CD4-positive, alpha-beta memory T cell (primary cell): ENCODE measurements around the gene TRIM72. TPM values are rescaled to one million over a fixed set of nuclear protein-coding genes. Genes with fewer than 3 reads are reported as not detected.

ENCODE experiments used
- CTCF ChIA-PET: fragments of 350-600 bp; sonication (Branson Sonifier 250); formaldehyde crosslinking; loops from one replicate; lab custom pipeline; 2021; ENCODE audit warnings: inconsistent platforms; ENCODE audit not compliant: partially characterized antibody; lab: Charles Lee
- POLR2A ChIA-PET: fragments of 350-600 bp; sonication (Branson Sonifier 250); formaldehyde crosslinking; loops from one replicate; lab custom pipeline; 2021; ENCODE audit not compliant: partially characterized antibody; lab: Charles Lee
- DNase-seq, 5 donors: peaks; one replicate each; pipeline versions ENCODE4 v3.0.0 to v3.0.0-alpha.2; 2020 to 2022; ENCODE audit warnings: mixed read lengths in 1 of 5
- H3K27ac ChIP-seq: one replicate; pipeline ENCODE4 v1.7.0; 2013; ENCODE audit warnings: low read depth, low read length
- H3K27me3 ChIP-seq: 2 replicates; pipeline ENCODE4 v1.7.0; 2013; ENCODE audit warnings: mild to moderate bottlenecking, low read length, moderate library complexity; ENCODE audit not compliant: insufficient read depth
- H3K36me3 ChIP-seq: 2 replicates; pipeline ENCODE4 v1.7.0; 2013; ENCODE audit warnings: mild to moderate bottlenecking, low read length, moderate library complexity; ENCODE audit not compliant: insufficient read depth
- H3K4me1 ChIP-seq: 2 replicates; pipeline ENCODE4 v1.7.0; 2013; ENCODE audit warnings: mild to moderate bottlenecking, low read length, moderate library complexity; ENCODE audit not compliant: insufficient read depth
- H3K4me3 ChIP-seq, 2 donors: one replicate each; pipeline ENCODE4 v1.7.0; 2013; ENCODE audit warnings: low read length in 2 of 2, mild to moderate bottlenecking in 1 of 2
- H3K9me3 ChIP-seq, 2 donors: one replicate each; pipeline ENCODE4 v1.7.0; 2013; ENCODE audit warnings: low read length in 2 of 2, control low read depth in 1 of 2; ENCODE audit not compliant: control insufficient read depth in 1 of 2
- H3K27ac Mint-ChIP-seq, 7 donors: one replicate each; pipeline ENCODE4 v1.8.0; 2020 to 2021; ENCODE audit warnings: mixed read lengths in 7 of 7, mild to moderate bottlenecking in 6 of 7, inconsistent platforms in 3 of 7, moderate library complexity in 3 of 7
- H3K27me3 Mint-ChIP-seq, 2 donors: one replicate each; pipeline ENCODE4 v1.8.0; 2020 to 2021; ENCODE audit warnings: mixed read lengths in 2 of 2
- H3K36me3 Mint-ChIP-seq, 2 donors: one replicate each; pipeline ENCODE4 v1.8.0; 2020 to 2021; ENCODE audit warnings: mixed read lengths in 2 of 2, inconsistent platforms in 1 of 2, mild to moderate bottlenecking in 1 of 2
- H3K4me1 Mint-ChIP-seq, 4 donors: one replicate each; pipeline ENCODE4 v1.8.0; 2020 to 2021; ENCODE audit warnings: mixed read lengths in 4 of 4, mild to moderate bottlenecking in 1 of 4
- H3K4me3 Mint-ChIP-seq, 8 donors: one replicate each; pipeline ENCODE4 v1.8.0; 2020 to 2021; ENCODE audit warnings: mixed read lengths in 8 of 8, mild to moderate bottlenecking in 7 of 8, moderate library complexity in 6 of 8, inconsistent platforms in 3 of 8
- H3K9me3 Mint-ChIP-seq, 8 donors: one replicate each; pipeline ENCODE4 v1.8.0; 2020 to 2021; ENCODE audit warnings: mixed read lengths in 8 of 8, mild to moderate bottlenecking in 5 of 8, inconsistent platforms in 3 of 8, moderate library complexity in 1 of 8
- intact Hi-C: fragments of 100-400 bp; cut with micrococcal nuclease; formaldehyde crosslinking; loops from one replicate; pipeline ENCODE4 v1.15.1; 2023
- polyA plus RNA-seq, 2 donors: library from polyadenylated mRNA; unstranded; fragments of 300-500 nt; fragmentation: Illumina TruSeq; gene quantifications; one replicate each; pipeline ENCODE4 v1.2.3, GENCODE V29; 2021
- total RNA-seq, 2 experiments: library from RNA; stranded (reverse); gene quantifications; one replicate each; pipeline ENCODE4 v1.2.3, GENCODE V29; 2021

Gene TRIM72
- total and polyA plus RNA-seq, 4 experiments from 2014 or later: not detected

- CTCF ChIA-PET: interaction anchor here (1.2 to 1.8 kb wide), 2 partner anchors 19 to 37 kb away, joined by 3 to 12 read pairs; no protein-coding TSS in a partner anchor
- Histone ChIP-seq H3K36me3 (peaks cover 28% of the 10 kb centered on the region), H3K9me3 (no peaks in the 10 kb centered on the region), H3K27ac (peak within 1 kb of the TSS; percentile 89), H3K27me3 (no peaks in the 10 kb centered on the region), H3K4me3 (peak within 1 kb of the TSS; percentile 96 to 97), H3K4me1 (peaks cover 66% of the 10 kb centered on the region)
- intact Hi-C loops: loop anchor here (1.0 to 5.0 kb wide), 6 partner anchors 23 to 147 kb away; partner anchors contain the start of genes KAT8, PYCARD, STX4 and VKORC1
- Mint-ChIP-seq H3K27ac (peak within 1 kb of the TSS; percentile 95 to 100 (median 99)), H3K9me3 (peaks cover 0 to 14% (median 0%) of the 10 kb centered on the region in 8 donors), H3K4me3 (peak within 1 kb of the TSS; percentile 97 to 99 (median 98)), H3K27me3 (no peaks in the 10 kb centered on the region), H3K4me1 (peaks cover 41 to 77% (median 54%) of the 10 kb centered on the region in 4 donors), H3K36me3 (peaks cover 32 to 52% of the 10 kb centered on the region in 2 donors)
- DNase-seq: peak; percentile 89 to 95 (median 94)
- POLR2A ChIA-PET: interaction anchor here (0.5 to 6.1 kb wide), 50 partner anchors 9 to 698 kb away, joined by 3 to 195 read pairs (median 4); partner anchors contain the start of genes ARMC5, FBRS, KAT8 and ORAI3
Measured at GRCh38 chr16:31179747-31180459, 34.0 kb upstream of the TRIM72 start, which contains the start of gene FUS. FUS (plus strand) TSS chr16:31180139; CDS start chr16:31180215, 76 bp downstream.

- H3K4me3 ChIP-seq: peak overlapping the region; percentile 96 to 97
- DNase-seq: peak in 2 of 5 donors; percentile 25 to 57
- Mint-ChIP-seq H3K4me3 (peak overlapping the region; percentile 97 to 99 (median 98)), H3K4me1 (peaks cover 51 to 90% (median 66%) of the 10 kb centered on the region in 4 donors), H3K9me3 (peaks cover 0 to 14% (median 0%) of the 10 kb centered on the region in 8 donors), H3K27me3 (no peaks in the 10 kb centered on the region), H3K36me3 (peaks cover 46 to 66% of the 10 kb centered on the region in 2 donors), H3K27ac (peak overlapping the region; percentile 93 to 100 (median 99))
- H3K27me3 ChIP-seq: no peaks in the 10 kb centered on the region
- POLR2A ChIA-PET: interaction anchor here (0.7 to 6.1 kb wide), 34 partner anchors 9 to 696 kb away, joined by 3 to 195 read pairs (median 6); partner anchors contain the start of genes ARMC5, FBRS, KAT8 and ORAI3
- peaks cover 42% of the 10 kb centered on the region for H3K36me3 ChIP-seq
- H3K27ac ChIP-seq: peak overlapping the region; percentile 89
- intact Hi-C loops: no loop called here
- CTCF ChIA-PET: interaction anchor here (1.2 to 1.8 kb wide), 2 partner anchors 20 to 39 kb away, joined by 3 to 12 read pairs; no protein-coding TSS in a partner anchor
- H3K9me3 ChIP-seq: no peaks in the 10 kb centered on the region
- peaks cover 78% of the 10 kb centered on the region for H3K4me1 ChIP-seq
Measured at GRCh38 chr16:31181102-31181830, 32.7 kb upstream of the TRIM72 start.

GRCh38 chr16:31182391-31182790, 31.5 kb upstream of the TRIM72 start:
- DNase-seq: no peak
- Mint-ChIP-seq H3K4me3 (peak overlapping the region; percentile 97 to 99 (median 98)), H3K9me3 (peaks cover 0 to 16% (median 0%) of the 10 kb centered on the region in 8 donors), H3K36me3 (peaks cover 57 to 77% of the 10 kb centered on the region in 2 donors), H3K4me1 (peaks cover 56 to 94% (median 68%) of the 10 kb centered on the region in 4 donors), H3K27ac (peak overlapping the region; percentile 38 to 99 (median 75)), H3K27me3 (no peaks in the 10 kb centered on the region)
- Histone ChIP-seq H3K27ac (peak overlapping the region; percentile 89), H3K4me3 (peak overlapping the region; percentile 5 to 96), H3K27me3 (no peaks in the 10 kb centered on the region), H3K9me3 (no peaks in the 10 kb centered on the region), H3K4me1 (peaks cover 76% of the 10 kb centered on the region), H3K36me3 (peaks cover 53% of the 10 kb centered on the region)
- POLR2A ChIA-PET: interaction anchor here (1.4 to 2.6 kb wide), 8 partner anchors 8 to 65 kb away, joined by 3 to 16 read pairs (median 7); partner anchors contain the start of genes KAT8 and PYCARD
- intact Hi-C loops: no loop called here
- CTCF ChIA-PET: interaction anchor here (0.7 to 2.5 kb wide), 2 partner anchors 19 to 40 kb away, joined by 3 to 11 read pairs; partner anchors contain the start of gene PYCARD

- peak overlapping the region; percentile 23 for H3K27ac ChIP-seq
- peaks cover 0 to 19% (median 0%) of the 10 kb centered on the region in 8 donors for H3K9me3 Mint-ChIP-seq
- no peaks in the 10 kb centered on the region for H3K27me3 Mint-ChIP-seq
- intact Hi-C loops: no loop called here
- peak overlapping the region; percentile 47 to 99 (median 70) for H3K27ac Mint-ChIP-seq
- H3K4me1 ChIP-seq: peaks cover 71% of the 10 kb centered on the region
- H3K4me3 ChIP-seq: no peak overlapping the region
- no peak for DNase-seq
- peaks cover 52 to 95% (median 70%) of the 10 kb centered on the region in 4 donors for H3K4me1 Mint-ChIP-seq
- H3K4me3 Mint-ChIP-seq: peak overlapping the region; percentile 46 to 99 (median 98)
- no peaks in the 10 kb centered on the region for H3K9me3 ChIP-seq
- ChIA-PET CTCF (interaction anchor here (1.4 to 2.5 kb wide), 2 partner anchors 18 to 41 kb away, joined by 3 to 11 read pairs; partner anchors contain the start of gene PYCARD), POLR2A (interaction anchor here (0.7 to 2.6 kb wide), 11 partner anchors 9 to 110 kb away, joined by 3 to 19 read pairs (median 4); partner anchors contain the start of genes KAT8, PYCARD, ZNF646 and ZNF668)
- H3K36me3 Mint-ChIP-seq: peaks cover 69 to 90% of the 10 kb centered on the region in 2 donors
- peaks cover 67% of the 10 kb centered on the region for H3K36me3 ChIP-seq
- no peaks in the 10 kb centered on the region for H3K27me3 ChIP-seq
Measured at GRCh38 chr16:31183432-31184428, 30.2 kb upstream of the TRIM72 start.

GRCh38 chr16:31184888-31185287, 29.0 kb upstream of the TRIM72 start:
- Mint-ChIP-seq H3K27me3 (no peaks in the 10 kb centered on the region), H3K9me3 (peaks cover 0 to 19% (median 0%) of the 10 kb centered on the region in 8 donors), H3K4me3 (peak overlapping the region in 5 of 8 donors; percentile 36 to 79 (median 59)), H3K36me3 (peaks cover 81 to 94% of the 10 kb centered on the region in 2 donors), H3K27ac (peak overlapping the region in 5 of 7 donors; percentile 37 to 99 (median 77)), H3K4me1 (peaks cover 53 to 97% (median 72%) of the 10 kb centered on the region in 4 donors)
- H3K9me3 ChIP-seq: no peaks in the 10 kb centered on the region
- intact Hi-C loops: no loop called here
- DNase-seq: no peak
- H3K27ac ChIP-seq: no peak overlapping the region
- no peak overlapping the region for H3K4me3 ChIP-seq
- POLR2A ChIA-PET: interaction anchor here (1.5 to 2.2 kb wide), 4 partner anchors 10 to 67 kb away, joined by 4 to 19 read pairs (median 8); partner anchors contain the start of genes KAT8 and PYCARD
- peaks cover 66% of the 10 kb centered on the region for H3K4me1 ChIP-seq
- H3K27me3 ChIP-seq: no peaks in the 10 kb centered on the region
- peaks cover 78% of the 10 kb centered on the region for H3K36me3 ChIP-seq
- CTCF ChIA-PET: no interaction called here
